Stimulated activated naive CD8-positive, alpha-beta T cell treated with anti-CD3 and anti-CD28 coated beads, Interleukin-15, Interleukin-2, amounts not matched to agents 100 U/mL and 50 U/mL, for 24 hours (primary cell): ENCODE measurements around the gene BAHD1.

Experiments
- ATAC-seq: fragments of 150-1000 bp; cut with Tn5 transposase; one replicate; pipeline ENCODE4 v1.10.0; 2021
- DNase-seq: peaks from one replicate; pipeline ENCODE4 v3.0.0; 2021

The BAHD1 gene

GRCh38 chr15:40498891-40499290 is 58.1 kb downstream of the BAHD1 start:
- no peak for ATAC-seq
- DNase-seq = no peak

DNA sequence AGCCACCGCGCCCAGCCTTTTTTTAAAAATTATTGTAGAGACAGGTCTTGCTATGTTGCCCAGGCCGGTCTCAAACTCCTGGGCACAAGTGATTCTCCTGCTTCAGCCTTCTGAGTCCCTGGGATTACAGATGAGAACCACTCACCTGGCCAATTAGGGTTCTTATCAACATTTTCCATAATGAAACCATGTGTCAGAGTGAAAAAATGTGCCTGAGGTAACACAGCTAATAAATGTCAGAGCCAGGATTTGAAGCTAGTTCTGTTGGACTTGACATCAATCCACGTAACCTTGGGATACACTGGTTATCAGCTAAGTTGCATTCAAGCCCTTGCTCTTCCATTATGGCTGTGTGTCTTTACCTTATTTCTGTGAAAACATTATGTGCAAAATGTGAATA is 59.2 kb downstream of the BAHD1 start:
- DNase-seq (no peak), ATAC-seq (no peak)

DNA sequence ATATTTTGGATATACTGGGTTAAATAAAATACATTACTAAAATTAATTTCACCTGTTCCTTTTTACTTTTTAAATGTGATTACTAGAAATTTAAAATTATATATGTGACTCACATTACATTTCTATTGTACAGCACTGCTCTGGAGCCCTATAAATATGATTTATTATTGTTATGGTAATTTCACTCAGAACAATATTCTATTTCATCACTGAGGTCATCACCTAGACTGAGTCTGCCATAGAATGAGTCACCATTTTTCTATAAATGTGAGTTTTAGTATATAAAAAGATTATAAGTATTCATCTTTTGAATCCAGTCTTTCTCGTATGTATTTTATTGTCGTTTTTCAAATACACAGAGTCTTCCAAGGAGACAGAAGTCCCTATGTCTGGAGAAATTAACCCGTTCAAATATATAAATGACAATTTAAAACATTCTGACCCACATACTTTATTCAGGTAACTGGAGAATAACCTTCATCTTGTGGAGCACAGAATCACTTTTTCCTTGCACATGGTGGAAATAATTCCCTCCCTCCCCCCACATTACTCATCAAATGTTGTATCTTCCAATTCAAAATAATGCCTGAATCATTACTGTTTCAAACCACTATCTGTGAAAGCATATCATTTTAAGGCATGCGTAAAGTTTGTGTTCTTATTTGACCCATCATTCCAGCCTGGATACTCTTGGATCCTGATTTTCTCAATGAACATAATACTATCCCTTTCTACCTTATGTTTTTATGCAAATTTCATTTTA is 60.0 kb downstream of the BAHD1 start:
- DNase-seq (no peak), ATAC-seq (peak; percentile 55)

- DNase-seq (no peak), ATAC-seq (no peak)
Observed at GRCh38 chr15:40501487-40501886, 60.7 kb downstream of the BAHD1 start.

DNA sequence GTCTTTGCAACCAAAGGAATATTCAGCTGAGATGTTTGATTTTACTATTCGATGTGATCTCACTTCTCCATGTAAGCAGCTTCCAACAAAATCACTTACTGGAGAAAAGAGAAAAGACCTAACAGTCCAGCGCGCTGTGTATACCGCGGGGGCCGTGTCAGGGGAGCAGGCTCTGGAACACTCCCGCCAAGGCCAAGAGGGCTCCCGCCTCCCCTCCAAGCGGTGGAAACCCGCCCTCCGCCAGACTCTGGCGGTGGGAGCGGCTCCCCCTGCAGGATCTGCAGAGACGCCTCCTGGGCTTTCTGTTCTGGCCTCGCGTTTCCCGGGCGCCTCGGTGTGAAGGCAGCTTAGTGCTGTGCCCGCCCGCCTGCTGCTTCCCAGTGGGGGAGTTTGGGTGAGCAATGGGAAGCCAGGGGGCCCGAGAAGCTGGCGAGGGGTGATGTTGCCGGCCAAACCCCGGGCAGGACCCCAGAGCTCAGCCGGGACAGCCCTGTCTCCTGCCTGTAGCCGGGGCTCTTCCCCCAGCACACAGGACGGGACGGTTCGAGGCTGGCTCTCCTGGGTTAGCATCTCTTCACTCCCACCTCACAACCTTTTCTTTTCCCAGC is 66.3 kb downstream of the BAHD1 start:
- DNase-seq = peak; percentile 82
- ATAC-seq = peak; percentile 92

DNA sequence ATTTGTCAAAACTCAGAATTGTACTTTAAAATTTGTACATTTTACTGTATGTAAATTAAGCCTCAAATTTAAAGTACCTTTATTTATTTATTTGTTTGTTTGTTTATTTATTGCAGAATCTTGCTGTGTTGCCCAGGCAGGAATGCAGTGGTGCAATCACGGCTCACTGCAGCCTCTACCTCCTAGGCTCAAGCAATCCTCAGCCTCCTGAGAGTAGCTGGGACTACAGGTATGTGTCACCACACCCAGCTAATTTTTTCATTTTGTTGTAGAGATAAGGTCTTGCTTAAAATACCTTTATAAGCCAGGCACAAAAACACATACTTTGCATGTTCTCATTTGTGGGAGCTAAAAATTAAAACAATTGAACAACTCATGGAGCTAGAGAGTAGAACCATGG is 67.5 kb downstream of the BAHD1 start:
- DNase-seq (no peak), ATAC-seq (no peak)

- ATAC-seq (no peak), DNase-seq (no peak)
Observed at GRCh38 chr15:40510201-40510600, 69.4 kb downstream of the BAHD1 start.

DNA sequence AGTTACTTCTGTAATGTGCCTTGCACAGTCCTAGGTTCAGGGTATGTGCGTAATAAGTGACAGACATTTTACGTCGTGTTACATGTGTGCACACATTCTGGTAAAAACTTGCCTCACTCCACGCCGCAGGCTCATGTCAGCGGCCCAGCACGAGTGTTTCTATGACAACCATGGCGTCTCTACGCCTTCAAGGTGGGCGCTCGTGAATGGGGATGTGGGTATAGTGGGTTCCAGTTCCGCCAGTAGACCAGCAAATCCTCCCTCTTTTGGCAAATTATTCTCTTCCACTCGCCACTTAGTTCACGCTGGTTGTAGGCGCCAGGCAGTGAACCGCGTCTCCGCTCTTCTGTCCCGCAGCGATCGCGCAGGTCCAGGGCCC is 70.3 kb downstream of the BAHD1 start:
- ATAC-seq (peak; percentile 15), DNase-seq (peak; percentile 29)

DNA sequence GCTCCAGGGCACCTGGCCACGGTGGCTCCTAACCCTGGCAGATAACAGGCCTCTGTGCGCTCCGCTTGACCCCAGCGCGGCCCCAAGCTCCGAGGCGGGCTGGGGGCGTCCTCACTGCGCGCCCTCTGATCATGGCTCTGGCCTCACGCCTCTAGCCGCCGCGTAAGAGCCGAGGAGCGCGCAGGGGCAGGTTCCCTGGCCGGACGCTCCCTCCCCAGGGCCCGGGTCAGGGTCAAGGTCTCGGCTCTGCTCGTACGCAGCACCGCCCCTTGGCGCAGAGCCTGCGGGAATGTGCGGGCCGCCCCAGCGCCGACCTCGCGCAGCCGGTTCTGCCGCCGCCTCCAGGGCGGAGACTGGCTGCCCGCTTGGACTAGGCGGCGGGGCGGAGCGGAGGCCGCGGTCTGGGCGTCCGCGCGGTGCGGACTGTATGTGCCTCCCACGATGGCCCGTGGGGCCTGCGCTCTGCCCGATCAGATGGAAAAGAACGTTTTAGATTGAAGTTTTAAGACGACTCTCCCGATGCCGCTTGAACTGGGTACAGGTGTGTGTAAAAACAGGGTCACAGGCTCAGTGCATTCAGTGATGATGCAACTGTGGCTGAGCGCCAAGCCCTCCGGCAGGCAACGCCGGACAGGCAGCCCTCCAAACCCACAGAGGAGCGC is 70.8 kb downstream of the BAHD1 start:
- ATAC-seq (peak; percentile 42), DNase-seq (peak; percentile 32)

DNA sequence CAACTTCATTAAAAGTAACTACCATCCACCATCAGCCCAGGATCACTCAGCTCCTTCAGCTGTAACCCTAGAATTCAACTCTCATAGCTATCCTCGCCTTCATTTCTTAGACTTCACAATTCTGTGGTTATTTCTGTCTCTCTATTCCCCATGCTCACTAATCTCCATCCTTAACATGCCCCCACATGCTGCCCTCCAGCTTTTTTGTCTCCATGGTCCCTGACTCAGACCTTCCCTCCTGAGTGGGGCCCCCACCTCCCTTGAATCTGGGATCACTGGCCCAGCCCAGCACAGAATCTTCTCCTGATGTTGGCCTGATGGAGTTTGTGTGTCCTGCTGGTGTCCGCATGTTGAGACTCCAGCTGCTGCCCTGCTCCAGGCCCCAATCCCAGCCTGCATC is 71.7 kb downstream of the BAHD1 start:
- ATAC-seq (no peak), DNase-seq (no peak)

DNA sequence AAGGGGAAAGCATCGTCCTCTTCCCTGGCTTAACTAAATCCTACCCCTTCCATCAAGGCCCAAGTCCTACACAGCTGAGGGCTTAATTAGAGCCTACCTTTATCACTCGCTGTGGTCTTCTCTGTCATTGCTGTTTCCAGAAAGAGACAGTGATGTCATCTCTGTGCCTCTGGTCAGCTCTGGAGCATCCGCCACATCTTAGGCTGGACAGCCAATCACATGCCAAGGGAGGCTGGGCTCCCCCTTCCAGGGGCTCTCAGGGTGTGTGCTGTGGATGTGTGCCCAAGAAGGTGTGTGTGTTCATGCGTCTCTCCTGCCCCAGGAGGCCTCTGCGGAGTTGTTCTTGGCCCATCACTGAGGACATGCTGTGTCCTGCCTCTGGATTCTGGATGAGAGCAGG is 72.9 kb downstream of the BAHD1 start:
- no peak for ATAC-seq

GRCh38 chr15:40516322-40516721 is 75.6 kb downstream of the BAHD1 start:
- no peak for DNase-seq
- ATAC-seq = no peak

More for the DNA sequence above, 72.9 kb downstream of the BAHD1 start:
- DNase-seq = no peak
